ENCODE results near the gene HBB.

DNA sequence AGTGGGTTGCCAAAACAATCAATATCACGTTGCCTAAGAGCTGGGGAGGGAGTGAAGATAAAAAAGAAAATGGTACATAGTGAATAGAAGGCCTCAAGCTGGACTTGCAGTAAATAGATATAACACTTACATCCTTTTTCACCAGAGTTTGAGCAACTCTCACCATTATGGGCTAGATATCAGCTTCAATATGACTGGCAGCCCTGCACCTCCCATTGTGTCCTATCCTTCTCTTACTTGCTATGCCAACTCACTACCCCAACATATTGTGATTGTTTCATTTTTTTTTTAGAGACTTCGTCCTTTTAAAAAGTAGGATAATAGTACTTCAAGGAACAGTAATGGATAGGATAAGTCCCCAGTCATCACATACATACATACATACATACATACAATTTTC lies 15.3 kb upstream of the HBB start:
- TF ChIP-seq POLR2A (IDR thresholded peaks at IDR 0.05) = no peak
- TF ChIP-seq, protein P1, sequence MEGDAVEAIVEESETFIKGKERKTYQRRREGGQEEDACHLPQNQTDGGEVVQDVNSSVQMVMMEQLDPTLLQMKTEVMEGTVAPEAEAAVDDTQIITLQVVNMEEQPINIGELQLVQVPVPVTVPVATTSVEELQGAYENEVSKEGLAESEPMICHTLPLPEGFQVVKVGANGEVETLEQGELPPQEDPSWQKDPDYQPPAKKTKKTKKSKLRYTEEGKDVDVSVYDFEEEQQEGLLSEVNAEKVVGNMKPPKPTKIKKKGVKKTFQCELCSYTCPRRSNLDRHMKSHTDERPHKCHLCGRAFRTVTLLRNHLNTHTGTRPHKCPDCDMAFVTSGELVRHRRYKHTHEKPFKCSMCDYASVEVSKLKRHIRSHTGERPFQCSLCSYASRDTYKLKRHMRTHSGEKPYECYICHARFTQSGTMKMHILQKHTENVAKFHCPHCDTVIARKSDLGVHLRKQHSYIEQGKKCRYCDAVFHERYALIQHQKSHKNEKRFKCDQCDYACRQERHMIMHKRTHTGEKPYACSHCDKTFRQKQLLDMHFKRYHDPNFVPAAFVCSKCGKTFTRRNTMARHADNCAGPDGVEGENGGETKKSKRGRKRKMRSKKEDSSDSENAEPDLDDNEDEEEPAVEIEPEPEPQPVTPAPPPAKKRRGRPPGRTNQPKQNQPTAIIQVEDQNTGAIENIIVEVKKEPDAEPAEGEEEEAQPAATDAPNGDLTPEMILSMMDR (IDR thresholded peaks at IDR 0.05) = no peak

All from uterus (tissue), 2 donors.